Lung (tissue), 12 donors: ENCODE measurements around the gene PHAF1. TPM values are rescaled to one million over a fixed set of nuclear protein-coding genes. Genes with fewer than 3 reads are reported as not detected.

Experiments
- ATAC-seq: fragments of 200-7000 bp; cut with Tn5 transposase; one replicate; pipeline ENCODE4 v1.9.1; 2020; ENCODE audit warnings: moderate number of reproducible peaks; ENCODE audit not compliant: insufficient read depth, low FRiP score
- DNase-seq, 3 donors: peaks; one replicate each; pipeline ENCODE4 v3.0.0-alpha.2; 2013 to 2017
- H3K27ac ChIP-seq, 2 donors: one replicate each; pipeline ENCODE4 v1.5.1; 2013; ENCODE audit warnings: mild to moderate bottlenecking in 2 of 2, moderate library complexity in 2 of 2, control low read depth in 1 of 2, inconsistent platforms in 1 of 2, low read depth in 1 of 2, low read length in 1 of 2
- H3K27me3 ChIP-seq, 3 donors: one replicate each; pipeline ENCODE4 v1.5.1; 2013; ENCODE audit warnings: low read length in 2 of 3; ENCODE audit not compliant: control insufficient read depth in 3 of 3, insufficient read depth in 3 of 3
- H3K36me3 ChIP-seq, 4 donors: one replicate each; pipeline ENCODE4 v1.5.1; 2013; ENCODE audit warnings: low read length in 4 of 4, mild to moderate bottlenecking in 1 of 4, moderate library complexity in 1 of 4; ENCODE audit not compliant: control insufficient read depth in 4 of 4, insufficient read depth in 4 of 4
- H3K4me1 ChIP-seq, 5 donors: one replicate each; pipeline ENCODE4 v1.5.1; 2013; ENCODE audit warnings: low read length in 5 of 5, mild to moderate bottlenecking in 2 of 5, moderate library complexity in 1 of 5; ENCODE audit not compliant: control insufficient read depth in 5 of 5, insufficient read depth in 5 of 5
- H3K4me3 ChIP-seq: one replicate; pipeline ENCODE4 v1.5.1; 2013; ENCODE audit warnings: mild to moderate bottlenecking, control low read depth, moderate library complexity
- H3K9ac ChIP-seq, 2 donors: one replicate each; pipeline ENCODE4 v1.5.1; 2013; ENCODE audit warnings: low read length in 2 of 2, control low read depth in 1 of 2; ENCODE audit not compliant: insufficient read depth in 1 of 2
- H3K9me3 ChIP-seq, 4 donors: one replicate each; pipeline ENCODE4 v1.5.1; 2013; ENCODE audit warnings: low read length in 3 of 4, mild to moderate bottlenecking in 1 of 4, moderate library complexity in 1 of 4; ENCODE audit not compliant: control insufficient read depth in 4 of 4, insufficient read depth in 3 of 4
- WGBS, 2 donors: extraction: QIAGEN DNeasy Blood & Tissue Kit; methylation state at CpG; one replicate each; pipeline ENCODE4 v1.1.7; 2013; 5-methylcytosine and 5-hydroxymethylcytosine counted together
- polyA plus RNA-seq, 2 donors: library from polyadenylated mRNA; stranded (reverse); fragments of 200-250 nt; gene quantifications; one replicate each; pipeline ENCODE4 v1.2.1, GENCODE V29; 2013
- total RNA-seq, 2 donors: library from RNA; depleted of rRNA in 1 of 2; stranded (reverse); fragments of >200 nt in 1 of 2; gene quantifications; one replicate each; pipeline ENCODE4 v1.2.1, GENCODE V29; 2014 to 2021
- TF ChIP-seq, protein P1 (sequence below): IDR thresholded peaks from 2 replicates; pipeline ENCODE4 v1.5.1; 2012; ENCODE audit warnings: mild to moderate bottlenecking; ENCODE audit errors: control extremely low read depth, extremely low read depth
- donor health status: control.
- donor health status: control.
- donor health status: Bipolar disorder and iron deficiency.
- donor health status: healthy.
- donor health status: DM: yes; HTN: yes; CAD: no.

PHAF1 gene
- total and polyA plus RNA-seq, 4 donors, result 9.1 to 36.1 (median 13.3) TPM

DNA sequence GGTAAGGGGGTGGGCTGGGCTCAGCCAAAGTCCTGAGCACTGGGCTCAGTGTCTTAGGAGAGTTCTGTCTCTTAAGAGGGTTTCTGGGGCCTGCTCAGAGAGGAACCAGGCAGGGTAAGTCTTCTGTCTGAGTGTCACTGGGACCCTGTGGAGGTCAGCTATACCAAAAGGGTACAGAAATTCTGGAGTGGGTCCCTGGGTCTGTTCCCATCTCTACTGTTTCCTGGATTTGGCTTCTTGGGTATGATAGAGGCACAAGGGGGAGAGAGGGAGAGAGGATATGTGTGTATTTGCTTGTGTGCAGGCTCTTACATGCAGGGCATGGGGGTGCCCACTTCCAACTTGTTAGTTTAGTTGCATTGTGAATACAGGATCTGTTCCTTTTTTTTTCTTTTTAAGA, 83.8 kb downstream of the PHAF1 start:
- peaks cover 8 to 29% (median 17%) of the 10 kb centered on the region in 5 donors for H3K4me1 ChIP-seq
- no peak overlapping the region for H3K27ac ChIP-seq
- H3K36me3 ChIP-seq, result peaks cover 21 to 44% (median 31%) of the 10 kb centered on the region in 4 donors

DNA sequence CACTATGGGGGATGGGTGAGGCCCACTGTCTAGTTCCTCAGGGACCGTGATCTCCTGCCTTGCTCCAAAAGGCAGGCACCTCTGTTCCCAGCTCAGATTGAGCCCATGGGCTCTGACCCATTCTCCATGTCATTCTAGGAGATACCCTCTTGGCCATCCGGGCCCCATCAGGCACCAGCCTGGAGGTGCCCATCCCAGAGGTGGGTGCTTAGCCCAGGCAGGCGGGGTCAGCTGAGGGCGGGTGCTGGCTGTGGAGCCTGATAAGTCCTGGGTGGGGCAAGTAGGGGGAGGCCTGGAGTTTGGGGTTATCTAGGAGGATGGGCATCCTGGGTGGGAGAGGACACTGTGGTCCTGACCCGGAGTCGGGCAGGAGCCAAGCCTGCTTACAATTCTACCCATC, 84.5 kb downstream of the PHAF1 start:
- H3K4me1 ChIP-seq, result peaks cover 8 to 30% (median 13%) of the 10 kb centered on the region in 5 donors
- H3K9ac ChIP-seq, result no peak overlapping the region
- H3K27ac ChIP-seq, result no peak overlapping the region
- TF ChIP-seq, protein P1, sequence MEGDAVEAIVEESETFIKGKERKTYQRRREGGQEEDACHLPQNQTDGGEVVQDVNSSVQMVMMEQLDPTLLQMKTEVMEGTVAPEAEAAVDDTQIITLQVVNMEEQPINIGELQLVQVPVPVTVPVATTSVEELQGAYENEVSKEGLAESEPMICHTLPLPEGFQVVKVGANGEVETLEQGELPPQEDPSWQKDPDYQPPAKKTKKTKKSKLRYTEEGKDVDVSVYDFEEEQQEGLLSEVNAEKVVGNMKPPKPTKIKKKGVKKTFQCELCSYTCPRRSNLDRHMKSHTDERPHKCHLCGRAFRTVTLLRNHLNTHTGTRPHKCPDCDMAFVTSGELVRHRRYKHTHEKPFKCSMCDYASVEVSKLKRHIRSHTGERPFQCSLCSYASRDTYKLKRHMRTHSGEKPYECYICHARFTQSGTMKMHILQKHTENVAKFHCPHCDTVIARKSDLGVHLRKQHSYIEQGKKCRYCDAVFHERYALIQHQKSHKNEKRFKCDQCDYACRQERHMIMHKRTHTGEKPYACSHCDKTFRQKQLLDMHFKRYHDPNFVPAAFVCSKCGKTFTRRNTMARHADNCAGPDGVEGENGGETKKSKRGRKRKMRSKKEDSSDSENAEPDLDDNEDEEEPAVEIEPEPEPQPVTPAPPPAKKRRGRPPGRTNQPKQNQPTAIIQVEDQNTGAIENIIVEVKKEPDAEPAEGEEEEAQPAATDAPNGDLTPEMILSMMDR, result no peak
- ATAC-seq (no peak), DNase-seq (no peak)
- no peaks in the 10 kb centered on the region for H3K27me3 ChIP-seq
- H3K4me3 ChIP-seq, result no peak overlapping the region
- peaks cover 21 to 44% (median 31%) of the 10 kb centered on the region in 4 donors for H3K36me3 ChIP-seq
- H3K9me3 ChIP-seq, result no peaks in the 10 kb centered on the region
- WGBS, 2 donors, result 91 to 95% methylated on average over 6 of the region's 6 CpGs

More for the DNA sequence above, 83.8 kb downstream of the PHAF1 start:
- no peaks in the 10 kb centered on the region for H3K27me3 ChIP-seq
- ATAC-seq (no peak), DNase-seq (no peak)
- TF ChIP-seq, protein P1, result no peak
- H3K9ac ChIP-seq, result no peak overlapping the region
- no peaks in the 10 kb centered on the region for H3K9me3 ChIP-seq
- no peak overlapping the region for H3K4me3 ChIP-seq

DNA sequence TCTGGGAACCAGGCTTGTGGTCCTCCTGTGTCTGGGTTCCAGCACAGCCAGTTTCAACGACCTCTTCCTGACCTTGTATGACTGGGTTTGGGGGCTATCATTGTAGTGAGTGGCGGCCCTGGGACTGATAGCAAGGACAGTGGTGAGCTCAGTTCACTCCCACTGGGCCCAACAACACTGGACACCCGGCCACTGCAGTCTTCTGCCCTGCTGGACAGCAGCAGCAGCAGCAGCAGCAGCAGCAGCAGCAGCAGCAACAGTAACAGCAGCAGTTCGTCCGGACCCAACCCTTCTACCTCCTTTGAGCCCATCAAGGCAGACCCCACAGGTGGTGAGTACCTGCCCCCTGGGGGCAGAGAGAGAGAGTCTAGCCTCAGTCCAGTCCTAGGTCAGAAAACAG, 85.9 kb downstream of the PHAF1 start:
- H3K4me1 ChIP-seq, result peaks cover 8 to 30% (median 13%) of the 10 kb centered on the region in 5 donors
- TF ChIP-seq, protein P1, result no peak
- H3K27me3 ChIP-seq, result no peaks in the 10 kb centered on the region
- H3K4me3 ChIP-seq, result no peak overlapping the region
- no peak overlapping the region for H3K27ac ChIP-seq
- H3K9ac ChIP-seq, result no peak overlapping the region
- DNase-seq, result no peak
- peaks cover 21 to 51% (median 31%) of the 10 kb centered on the region in 4 donors for H3K36me3 ChIP-seq
- 85 to 98% methylated on average over 5 of the region's 5 CpGs for WGBS, 2 donors
- no peaks in the 10 kb centered on the region for H3K9me3 ChIP-seq
- ATAC-seq, result no peak

DNA sequence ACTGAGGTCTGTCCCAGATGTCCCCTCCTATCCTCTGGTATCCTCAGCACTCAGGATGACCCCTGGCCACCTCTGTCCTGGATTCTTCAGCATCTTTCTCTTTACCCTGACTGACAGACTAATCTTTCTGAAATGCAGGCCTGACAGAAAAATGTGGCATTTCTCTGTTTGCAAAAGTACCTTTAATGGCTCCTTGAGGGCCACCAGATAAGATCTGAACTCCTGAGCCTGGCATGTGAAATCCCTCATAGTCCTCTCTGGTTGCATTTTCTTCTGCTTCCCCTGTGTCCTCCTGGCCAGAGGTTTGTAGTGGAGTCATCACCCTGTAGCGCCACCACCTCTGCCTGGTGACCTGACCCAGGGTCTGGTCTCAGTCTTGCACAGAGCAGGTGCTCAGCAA, 87.1 kb downstream of the PHAF1 start:
- H3K4me1 ChIP-seq, result peaks cover 2 to 24% (median 11%) of the 10 kb centered on the region in 5 donors
- H3K36me3 ChIP-seq, result peaks cover 21 to 59% (median 33%) of the 10 kb centered on the region in 4 donors
- ATAC-seq (no peak), DNase-seq (no peak)
- H3K4me3 ChIP-seq, result no peak overlapping the region
- H3K9ac ChIP-seq, result no peak overlapping the region
- 97 to 100% methylated on average over 1 of the region's 1 CpG for WGBS, 2 donors
- H3K27me3 ChIP-seq, result no peaks in the 10 kb centered on the region
- H3K27ac ChIP-seq, result no peak overlapping the region
- no peaks in the 10 kb centered on the region for H3K9me3 ChIP-seq
- TF ChIP-seq, protein P1, result no peak
